Choroid plexus epithelial cell (primary cell): ENCODE measurements around the gene APC2.
A peak's percentile ranks its signal among the peaks of the same experiment; 100 is the strongest.

Experiments used
- DNase-seq: peaks from one replicate; pipeline ENCODE4 v3.0.0-alpha.2; 2010; ENCODE audit warnings: low read depth
- H3K4me3 ChIP-seq: 2 replicates; pipeline ENCODE4 v1.5.1; 2011; ENCODE audit warnings: low read depth, mild to moderate bottlenecking, control low read depth, low read length, moderate library complexity
- TF ChIP-seq, protein P1 (sequence below): conservative IDR thresholded peaks from 2 replicates; pipeline ENCODE4 v1.5.1; 2011; ENCODE audit warnings: low read depth, mild to moderate bottlenecking, control low read depth, inconsistent platforms, low read length, moderate library complexity

The APC2 gene

DNA sequence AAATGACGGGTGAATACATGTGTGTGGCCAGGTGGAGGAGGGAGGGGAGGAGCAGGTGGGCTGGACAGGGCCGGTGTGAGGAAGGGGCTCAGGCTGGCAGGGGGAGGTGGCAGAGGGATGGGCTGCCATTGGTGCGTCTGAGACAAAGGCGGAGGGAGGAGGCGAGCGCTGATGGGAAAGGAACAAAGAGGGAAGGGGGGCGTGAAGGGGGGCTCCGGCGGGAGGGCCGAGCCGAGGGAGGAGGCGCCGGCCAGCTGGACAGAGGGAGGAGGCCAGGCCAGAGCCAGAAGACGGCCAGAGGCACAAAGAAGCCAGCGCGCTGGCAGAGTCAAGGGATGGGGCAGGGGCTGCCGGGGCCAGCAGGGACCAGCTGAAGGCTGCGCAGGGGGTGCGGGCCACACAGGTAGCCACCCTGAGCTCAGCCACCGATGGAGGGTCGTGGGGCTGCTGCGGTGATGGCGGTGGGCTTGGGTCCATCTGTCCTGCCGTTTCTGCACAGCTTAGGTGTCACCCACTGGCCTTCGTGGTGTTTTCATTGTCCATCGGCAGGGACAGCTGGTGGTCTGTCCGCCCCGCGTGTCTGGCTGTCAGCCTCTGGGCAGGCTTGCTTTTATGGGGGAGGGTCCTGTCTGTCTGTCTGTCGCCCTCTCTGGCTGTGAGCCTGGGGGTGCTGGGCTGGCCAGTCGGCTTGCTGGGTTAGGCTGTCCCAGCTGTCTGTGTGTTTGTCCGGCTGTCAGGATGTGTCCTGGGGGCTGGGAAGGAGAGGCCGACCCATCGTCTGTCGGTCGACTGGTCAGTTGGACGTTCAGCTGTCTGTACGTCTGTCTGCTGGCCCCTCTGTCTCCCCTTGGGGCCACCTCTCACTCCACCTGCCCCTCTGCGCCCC, 2.2 kb downstream of the APC2 start:
- TF ChIP-seq, protein P1, sequence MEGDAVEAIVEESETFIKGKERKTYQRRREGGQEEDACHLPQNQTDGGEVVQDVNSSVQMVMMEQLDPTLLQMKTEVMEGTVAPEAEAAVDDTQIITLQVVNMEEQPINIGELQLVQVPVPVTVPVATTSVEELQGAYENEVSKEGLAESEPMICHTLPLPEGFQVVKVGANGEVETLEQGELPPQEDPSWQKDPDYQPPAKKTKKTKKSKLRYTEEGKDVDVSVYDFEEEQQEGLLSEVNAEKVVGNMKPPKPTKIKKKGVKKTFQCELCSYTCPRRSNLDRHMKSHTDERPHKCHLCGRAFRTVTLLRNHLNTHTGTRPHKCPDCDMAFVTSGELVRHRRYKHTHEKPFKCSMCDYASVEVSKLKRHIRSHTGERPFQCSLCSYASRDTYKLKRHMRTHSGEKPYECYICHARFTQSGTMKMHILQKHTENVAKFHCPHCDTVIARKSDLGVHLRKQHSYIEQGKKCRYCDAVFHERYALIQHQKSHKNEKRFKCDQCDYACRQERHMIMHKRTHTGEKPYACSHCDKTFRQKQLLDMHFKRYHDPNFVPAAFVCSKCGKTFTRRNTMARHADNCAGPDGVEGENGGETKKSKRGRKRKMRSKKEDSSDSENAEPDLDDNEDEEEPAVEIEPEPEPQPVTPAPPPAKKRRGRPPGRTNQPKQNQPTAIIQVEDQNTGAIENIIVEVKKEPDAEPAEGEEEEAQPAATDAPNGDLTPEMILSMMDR: no peak
- no peak for DNase-seq
- H3K4me3 ChIP-seq: no peak overlapping the region

DNA sequence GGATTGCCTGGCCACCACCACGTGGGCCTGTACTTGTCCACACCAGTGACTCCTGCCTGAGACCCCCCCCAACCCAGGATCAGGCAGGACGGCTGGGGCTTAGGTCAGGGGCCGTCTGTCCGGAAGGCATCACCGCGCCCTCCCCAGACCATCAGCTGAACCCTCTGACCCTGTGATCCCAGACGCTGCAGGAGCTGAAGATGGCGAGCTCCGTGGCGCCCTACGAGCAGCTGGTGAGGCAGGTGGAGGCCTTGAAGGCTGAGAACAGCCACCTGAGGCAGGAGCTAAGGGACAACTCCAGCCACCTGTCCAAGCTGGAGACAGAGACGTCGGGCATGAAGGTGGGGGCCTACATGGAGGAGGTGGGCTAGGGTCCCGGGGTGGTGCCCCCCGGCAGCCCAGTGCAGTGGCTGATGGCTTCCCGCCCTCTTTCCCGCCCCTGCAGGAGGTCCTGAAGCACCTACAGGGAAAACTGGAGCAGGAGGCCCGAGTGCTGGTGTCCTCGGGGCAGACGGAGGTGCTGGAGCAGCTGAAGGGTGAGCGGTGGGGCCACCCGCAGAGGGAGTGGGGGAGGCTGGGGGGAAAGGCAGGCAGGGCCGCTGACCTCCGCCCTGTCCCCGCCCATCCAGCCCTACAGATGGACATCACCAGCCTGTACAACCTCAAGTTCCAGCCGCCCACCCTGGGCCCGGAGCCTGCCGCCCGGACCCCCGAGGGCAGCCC, 3.0 kb downstream of the APC2 start:
- no peak for DNase-seq
- TF ChIP-seq, protein P1: no peak
- no peak overlapping the region for H3K4me3 ChIP-seq

DNA sequence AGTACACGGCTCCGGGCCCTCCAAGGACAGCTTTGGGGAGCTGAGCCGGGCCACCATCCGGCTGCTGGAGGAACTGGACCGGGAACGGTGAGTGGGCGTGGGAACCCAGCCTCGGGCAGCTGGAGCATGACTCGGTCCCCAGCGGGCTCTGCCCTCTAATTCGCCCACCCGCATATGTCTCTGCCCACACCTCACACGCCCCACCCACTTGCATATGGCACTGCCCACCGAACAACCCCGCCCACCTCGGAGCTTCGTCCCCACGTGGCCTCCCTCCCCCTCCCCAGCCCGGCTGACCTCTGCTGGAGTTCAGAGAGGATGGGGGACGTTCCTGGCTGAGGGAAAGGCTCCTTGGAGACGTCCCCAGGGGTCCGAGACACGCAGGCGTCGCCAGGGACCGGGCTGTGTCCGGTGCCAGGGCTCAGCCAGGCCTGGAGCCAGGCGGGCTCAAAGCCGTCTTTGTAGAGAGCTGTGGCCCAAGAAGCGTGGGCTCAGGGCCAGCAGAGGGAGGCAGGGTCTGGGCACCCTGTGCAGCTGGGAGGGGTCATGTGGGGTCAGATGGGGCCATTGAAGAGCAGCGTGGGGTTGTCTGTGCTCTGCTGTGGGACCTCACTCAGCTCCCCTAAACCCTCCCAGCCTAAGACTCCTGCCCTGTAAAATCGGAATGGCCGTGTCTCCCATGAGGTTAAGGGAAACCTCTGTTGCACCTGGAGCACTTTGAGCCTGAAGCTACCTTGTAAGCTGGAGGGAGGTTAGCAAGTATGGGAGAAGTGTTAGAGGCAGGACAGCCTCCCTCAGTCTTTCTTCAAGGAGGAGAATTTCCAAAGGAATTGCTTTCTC, 3.8 kb downstream of the APC2 start:
- H3K4me3 ChIP-seq: no peak overlapping the region
- TF ChIP-seq, protein P1: no peak
- DNase-seq: no peak

DNA sequence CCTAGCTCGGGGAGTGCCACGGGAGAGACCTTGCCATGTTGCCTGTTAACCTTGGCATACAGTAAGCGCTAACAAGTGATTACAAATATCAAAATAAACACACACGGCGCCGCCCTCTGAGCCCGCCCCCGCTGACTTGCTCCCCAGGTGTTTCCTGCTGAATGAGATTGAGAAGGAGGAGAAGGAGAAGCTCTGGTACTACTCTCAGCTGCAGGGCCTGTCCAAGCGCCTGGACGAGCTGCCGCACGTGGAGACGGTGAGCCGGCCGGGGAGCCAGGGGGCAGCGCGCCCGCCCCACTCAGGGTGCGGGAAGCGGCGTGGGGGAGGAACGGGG, 5.0 kb downstream of the APC2 start:
- TF ChIP-seq, protein P1: no peak
- no peak overlapping the region for H3K4me3 ChIP-seq
- no peak for DNase-seq

DNA sequence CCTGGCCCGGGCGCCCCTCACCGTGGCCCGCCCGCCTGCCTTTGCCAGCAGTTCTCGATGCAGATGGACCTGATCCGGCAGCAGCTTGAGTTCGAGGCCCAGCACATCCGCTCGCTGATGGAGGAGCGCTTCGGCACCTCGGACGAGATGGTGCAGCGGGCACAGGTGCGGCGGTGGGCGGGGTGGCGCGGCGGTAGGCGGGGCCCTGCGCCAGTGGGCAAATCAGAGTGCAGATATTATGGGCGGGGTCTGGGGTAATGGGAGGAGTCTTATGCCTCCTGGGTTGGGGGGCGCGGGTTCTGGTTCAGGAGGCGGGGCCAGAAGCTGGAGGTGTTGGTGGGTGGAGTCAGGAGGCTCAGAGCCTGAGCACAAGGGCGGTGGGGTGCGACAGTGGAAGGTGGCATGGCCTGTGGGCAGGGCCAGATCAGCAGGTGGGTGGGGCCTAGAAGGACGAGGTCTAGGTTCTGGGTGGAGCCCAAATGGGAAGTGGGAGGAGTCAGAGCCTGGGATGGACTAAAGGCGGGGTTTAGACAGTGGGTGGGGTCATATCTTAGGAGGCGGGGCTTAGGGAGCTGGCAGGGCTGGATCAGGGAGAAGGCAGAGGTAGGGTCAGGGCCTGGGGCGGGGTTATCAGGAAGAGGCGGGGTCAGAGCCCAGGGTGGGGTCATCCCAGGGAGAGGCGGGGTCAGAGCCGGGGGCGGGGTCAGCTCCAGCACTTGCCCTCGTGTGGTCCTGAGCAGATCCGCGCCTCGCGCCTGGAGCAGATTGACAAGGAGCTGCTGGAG, 5.6 kb downstream of the APC2 start:
- peak; percentile 47 for DNase-seq
- TF ChIP-seq, protein P1: no peak
- H3K4me3 ChIP-seq: no peak overlapping the region

DNA sequence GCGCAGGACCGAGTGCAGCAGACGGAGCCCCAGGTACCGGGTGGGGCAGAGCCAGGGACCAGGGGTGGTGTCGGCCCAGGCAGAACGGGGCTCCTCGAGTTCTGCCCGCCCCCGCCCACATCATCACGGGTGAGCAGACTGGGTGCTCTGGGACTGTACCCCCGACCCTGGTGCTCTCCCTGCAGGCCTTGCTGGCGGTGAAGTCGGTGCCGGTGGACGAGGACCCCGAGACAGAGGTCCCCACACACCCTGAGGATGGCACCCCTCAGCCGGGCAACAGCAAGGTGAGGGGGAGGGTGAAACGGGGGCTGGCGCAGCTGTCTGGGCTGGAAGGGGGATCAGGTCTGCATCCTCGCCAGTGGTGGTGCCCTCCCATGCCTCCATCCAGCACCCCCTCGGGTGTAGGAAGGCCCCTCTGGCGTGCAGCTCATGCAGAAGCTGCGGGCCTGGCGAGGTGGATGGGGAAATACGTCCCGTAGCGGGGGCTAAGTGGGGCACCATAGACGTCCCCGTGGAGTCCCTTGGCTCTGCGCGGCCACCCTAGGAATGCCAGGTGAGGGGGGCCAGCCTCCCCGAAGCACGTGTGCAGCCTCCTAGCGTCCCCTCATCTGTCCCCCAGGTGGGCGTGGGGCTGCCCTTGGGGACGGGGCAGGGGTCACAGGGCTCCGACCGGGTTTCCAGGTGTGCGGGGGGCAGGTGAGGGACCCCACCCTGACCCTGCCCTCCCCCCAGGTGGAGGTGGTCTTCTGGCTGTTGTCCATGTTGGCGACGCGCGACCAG, 6.4 kb downstream of the APC2 start:
- no peak overlapping the region for H3K4me3 ChIP-seq
- no peak for DNase-seq
- TF ChIP-seq, protein P1: no peak
